ENCODE measurements around the gene CPNE1. TPM values are rescaled to one million over a fixed set of nuclear protein-coding genes. Genes with fewer than 3 reads are reported as not detected.

Gene CPNE1
- total RNA-seq, 1 donor from 2014 or later: 293 TPM

DNA sequence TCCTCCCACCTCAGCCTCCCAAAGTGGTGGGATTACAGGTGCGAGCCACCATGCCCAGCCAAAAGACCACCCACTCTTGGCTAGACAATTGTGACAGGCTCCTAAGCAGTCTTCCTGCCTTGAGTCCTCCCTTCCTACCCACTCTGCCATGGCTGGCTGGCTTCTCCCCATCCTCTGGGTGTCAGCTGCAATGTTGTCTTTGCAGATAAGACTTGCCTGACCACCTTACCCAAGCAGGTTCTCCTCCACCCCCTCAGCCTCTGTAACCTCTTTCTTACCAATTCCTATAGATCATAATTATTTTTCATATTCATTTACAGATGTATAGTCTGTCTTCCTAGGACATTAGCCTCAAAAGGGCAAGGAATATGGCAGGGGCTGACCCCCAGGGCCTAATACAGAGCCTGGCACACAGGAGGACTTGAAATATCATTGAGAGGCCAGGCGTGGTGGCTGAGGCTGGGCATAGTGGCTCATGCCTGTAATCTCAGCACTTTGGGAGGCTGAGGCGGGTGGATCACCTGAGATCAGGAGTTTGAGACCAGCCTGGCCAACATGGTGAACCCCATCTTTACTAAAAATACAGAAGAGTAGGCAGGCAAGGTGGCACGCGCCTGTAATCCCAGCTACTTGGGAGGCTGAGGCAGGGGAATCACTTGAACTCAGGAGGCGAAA lies 77.8 kb downstream of the CPNE1 start:
- Mint-ChIP-seq H3K36me3 (ENCODE audit: insufficient read depth) (no peaks in the 10 kb centered on the region), H3K27ac (no peak overlapping the region), H3K4me1 (ENCODE audit: low read depth) (no peaks in the 10 kb centered on the region), H3K27me3 (peaks cover 3% of the 10 kb centered on the region), H3K9me3 (ENCODE audit: low read depth) (no peaks in the 10 kb centered on the region), H3K4me3 (ENCODE audit: low read depth) (no peak overlapping the region)
- no peak for DNase-seq (ENCODE audit: low spot score, unreplicated experiment)
- TF ChIP-seq, protein P1, sequence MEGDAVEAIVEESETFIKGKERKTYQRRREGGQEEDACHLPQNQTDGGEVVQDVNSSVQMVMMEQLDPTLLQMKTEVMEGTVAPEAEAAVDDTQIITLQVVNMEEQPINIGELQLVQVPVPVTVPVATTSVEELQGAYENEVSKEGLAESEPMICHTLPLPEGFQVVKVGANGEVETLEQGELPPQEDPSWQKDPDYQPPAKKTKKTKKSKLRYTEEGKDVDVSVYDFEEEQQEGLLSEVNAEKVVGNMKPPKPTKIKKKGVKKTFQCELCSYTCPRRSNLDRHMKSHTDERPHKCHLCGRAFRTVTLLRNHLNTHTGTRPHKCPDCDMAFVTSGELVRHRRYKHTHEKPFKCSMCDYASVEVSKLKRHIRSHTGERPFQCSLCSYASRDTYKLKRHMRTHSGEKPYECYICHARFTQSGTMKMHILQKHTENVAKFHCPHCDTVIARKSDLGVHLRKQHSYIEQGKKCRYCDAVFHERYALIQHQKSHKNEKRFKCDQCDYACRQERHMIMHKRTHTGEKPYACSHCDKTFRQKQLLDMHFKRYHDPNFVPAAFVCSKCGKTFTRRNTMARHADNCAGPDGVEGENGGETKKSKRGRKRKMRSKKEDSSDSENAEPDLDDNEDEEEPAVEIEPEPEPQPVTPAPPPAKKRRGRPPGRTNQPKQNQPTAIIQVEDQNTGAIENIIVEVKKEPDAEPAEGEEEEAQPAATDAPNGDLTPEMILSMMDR (IDR thresholded peaks at IDR 0.05; ENCODE audit: unreplicated experiment): no peak

DNA sequence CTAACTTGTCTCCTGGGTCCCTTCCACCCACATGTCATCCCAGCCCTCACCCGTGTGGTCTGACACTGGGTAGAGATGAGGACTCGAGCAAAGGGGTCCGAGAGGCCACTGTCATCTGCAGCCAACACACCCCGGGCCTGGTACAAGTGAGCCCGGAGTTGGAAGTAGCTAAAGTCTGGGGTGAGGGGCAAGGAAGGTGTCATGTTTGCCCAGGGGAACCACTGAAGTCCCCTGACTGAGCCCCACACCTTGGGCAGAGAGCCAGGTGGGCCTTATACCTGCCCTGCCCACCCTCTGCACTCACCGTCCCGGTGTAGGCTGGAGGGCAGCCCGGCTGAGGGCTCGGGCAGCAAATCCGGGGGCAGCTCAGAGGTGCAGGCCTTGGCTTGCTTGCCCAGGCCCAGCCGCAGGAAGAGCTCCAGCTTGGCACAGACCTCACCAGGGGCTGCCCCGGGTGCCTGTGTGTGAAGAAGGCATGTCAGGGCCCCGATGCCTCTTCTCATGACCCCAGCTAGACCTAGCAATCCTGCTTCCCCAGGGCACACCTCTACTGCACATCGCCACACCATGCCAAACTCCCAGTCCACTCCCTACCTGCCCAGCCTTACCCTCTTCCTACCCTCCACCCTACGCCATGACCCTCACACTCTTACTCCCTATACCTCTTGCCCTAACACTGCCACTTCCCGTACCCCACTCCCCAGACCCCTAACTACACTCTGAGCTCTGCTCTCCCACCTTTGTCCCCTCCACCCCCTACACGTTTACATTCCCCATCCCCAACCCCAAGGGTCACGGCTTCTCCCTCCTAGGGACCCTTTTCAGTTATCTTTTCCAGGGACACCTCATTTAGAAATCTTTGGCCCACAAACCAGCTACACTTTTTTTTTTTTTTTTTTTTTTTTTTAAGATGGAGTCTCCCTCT lies 80.8 kb downstream of the CPNE1 start:
- H3K4me1 Mint-ChIP-seq (ENCODE audit: low read depth): no peaks in the 10 kb centered on the region
- H3K9me3 Mint-ChIP-seq (ENCODE audit: low read depth): no peaks in the 10 kb centered on the region
- TF ChIP-seq, protein P1 (IDR thresholded peaks at IDR 0.05; ENCODE audit: unreplicated experiment): no peak
- no peak overlapping the region for H3K27ac Mint-ChIP-seq
- DNase-seq (ENCODE audit: low spot score, unreplicated experiment): no peak
- no peaks in the 10 kb centered on the region for H3K27me3 Mint-ChIP-seq
- no peak overlapping the region for H3K4me3 Mint-ChIP-seq (ENCODE audit: low read depth)
- no peaks in the 10 kb centered on the region for H3K36me3 Mint-ChIP-seq (ENCODE audit: insufficient read depth)

DNA sequence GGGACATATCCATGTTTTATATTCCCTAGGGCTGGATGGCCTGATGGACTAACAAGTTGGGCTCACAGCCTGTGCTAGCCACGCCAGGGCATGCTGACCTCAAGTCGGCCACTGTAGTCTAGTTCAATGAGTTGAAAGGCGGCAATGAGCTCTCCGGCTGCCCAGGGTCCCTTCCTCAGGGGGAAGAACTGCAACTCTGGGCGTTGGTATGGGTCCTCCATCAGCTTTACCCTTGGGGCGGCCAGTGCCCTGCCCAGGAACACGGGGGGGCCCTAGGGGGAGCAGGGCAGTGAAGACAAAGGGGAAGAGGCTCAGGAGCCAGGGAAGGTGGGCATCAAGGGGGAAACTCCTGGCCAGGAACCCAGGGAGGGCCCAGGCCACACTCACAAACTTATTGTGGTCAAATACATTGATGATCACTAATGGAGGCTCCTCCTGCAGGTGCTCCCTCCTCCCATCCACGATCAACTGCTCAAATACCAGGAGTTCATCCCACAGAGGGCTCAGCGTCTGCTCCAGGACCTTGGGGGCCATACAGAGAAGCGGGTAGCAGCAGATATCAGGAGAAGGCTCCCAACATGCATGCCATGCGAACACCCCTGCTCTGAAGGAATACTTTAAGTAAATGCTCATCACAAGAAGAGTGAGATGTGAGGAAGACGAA lies 81.8 kb downstream of the CPNE1 start:
- DNase-seq (ENCODE audit: low spot score, unreplicated experiment): no peak
- Mint-ChIP-seq H3K4me3 (ENCODE audit: low read depth) (no peak overlapping the region), H3K27ac (no peak overlapping the region), H3K4me1 (ENCODE audit: low read depth) (no peaks in the 10 kb centered on the region), H3K27me3 (no peaks in the 10 kb centered on the region), H3K36me3 (ENCODE audit: insufficient read depth) (no peaks in the 10 kb centered on the region), H3K9me3 (ENCODE audit: low read depth) (no peaks in the 10 kb centered on the region)
- TF ChIP-seq, protein P1 (IDR thresholded peaks at IDR 0.05; ENCODE audit: unreplicated experiment): no peak

DNA sequence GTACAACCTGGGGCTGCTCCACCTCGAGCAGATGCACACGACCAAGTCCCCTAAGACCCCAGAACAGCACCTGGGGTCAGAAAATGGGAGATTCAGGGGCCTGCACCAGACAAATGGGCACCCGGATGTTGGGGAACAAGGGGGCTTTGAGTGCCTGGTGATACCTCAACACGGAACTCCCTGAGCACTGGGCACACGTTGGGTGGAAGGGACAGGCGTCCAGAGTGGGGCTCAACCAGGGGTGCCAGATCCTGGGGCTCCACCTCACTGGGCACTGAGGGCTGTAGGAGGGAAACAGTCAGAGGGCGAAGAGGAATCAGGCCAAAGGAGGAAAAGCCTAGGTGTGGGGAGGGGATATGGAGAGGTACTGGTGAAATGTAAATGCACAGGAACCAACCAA lies 82.6 kb downstream of the CPNE1 start:
- H3K27ac Mint-ChIP-seq: no peak overlapping the region

More for the DNA sequence above, 82.6 kb downstream of the CPNE1 start:
- TF ChIP-seq, protein P1 (IDR thresholded peaks at IDR 0.05; ENCODE audit: unreplicated experiment): no peak
- Mint-ChIP-seq H3K27me3 (no peaks in the 10 kb centered on the region), H3K4me1 (ENCODE audit: low read depth) (no peaks in the 10 kb centered on the region), H3K9me3 (ENCODE audit: low read depth) (no peaks in the 10 kb centered on the region), H3K36me3 (ENCODE audit: insufficient read depth) (no peaks in the 10 kb centered on the region), H3K4me3 (ENCODE audit: low read depth) (no peak overlapping the region)
- no peak for DNase-seq (ENCODE audit: low spot score, unreplicated experiment)
